ENCODE data around the gene LMX1A. TPM values are rescaled to one million over a fixed set of nuclear protein-coding genes. Genes with fewer than 3 reads are reported as not detected.

LMX1A gene
- total RNA-seq, 1 donor from 2014 or later: not detected

DNA sequence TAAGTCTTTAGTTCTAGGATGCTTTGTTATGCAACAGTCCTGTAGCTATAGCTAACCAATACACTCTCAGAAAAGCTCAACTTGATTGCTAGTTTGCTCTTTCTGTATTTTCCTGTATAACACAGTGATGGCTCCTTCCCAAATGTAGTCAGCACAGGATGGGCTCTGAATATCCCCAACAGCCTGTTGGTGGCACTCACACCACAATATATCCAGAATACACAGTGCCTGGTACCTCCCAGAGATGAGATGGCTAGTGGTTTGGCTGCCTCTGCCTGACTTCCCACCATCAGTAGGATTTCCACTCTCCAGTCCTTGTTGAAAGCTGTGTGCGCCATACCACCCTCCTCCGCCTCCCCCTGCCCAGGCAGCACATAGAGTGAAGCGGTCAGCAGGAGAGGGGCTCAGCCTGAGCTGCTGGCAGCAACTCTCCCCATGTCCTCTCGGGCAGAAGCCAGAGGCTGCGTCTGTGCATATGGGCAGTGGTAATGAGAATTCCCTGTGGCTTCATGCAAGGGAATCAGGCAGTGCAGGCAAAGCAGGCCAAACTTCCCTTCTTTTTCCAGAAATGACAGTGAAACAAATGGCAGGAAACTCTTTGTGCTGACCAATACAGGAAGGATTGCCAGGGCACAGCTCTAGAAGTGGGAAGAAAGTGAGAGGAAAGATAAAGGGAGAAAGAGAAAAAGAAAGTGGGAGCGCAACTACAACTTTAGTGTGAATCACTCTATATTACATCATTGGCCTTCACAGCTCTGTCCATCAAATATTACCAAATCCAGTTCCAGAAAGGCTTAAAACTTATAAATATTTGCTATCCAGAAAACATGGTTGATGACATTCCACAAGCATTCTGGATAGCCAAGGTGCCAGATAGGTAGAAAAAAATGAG lies 49.7 kb downstream of the LMX1A start:
- H3K4me1 Mint-ChIP-seq (ENCODE audit: unreplicated experiment): no peaks in the 10 kb centered on the region
- TF ChIP-seq, protein P1, sequence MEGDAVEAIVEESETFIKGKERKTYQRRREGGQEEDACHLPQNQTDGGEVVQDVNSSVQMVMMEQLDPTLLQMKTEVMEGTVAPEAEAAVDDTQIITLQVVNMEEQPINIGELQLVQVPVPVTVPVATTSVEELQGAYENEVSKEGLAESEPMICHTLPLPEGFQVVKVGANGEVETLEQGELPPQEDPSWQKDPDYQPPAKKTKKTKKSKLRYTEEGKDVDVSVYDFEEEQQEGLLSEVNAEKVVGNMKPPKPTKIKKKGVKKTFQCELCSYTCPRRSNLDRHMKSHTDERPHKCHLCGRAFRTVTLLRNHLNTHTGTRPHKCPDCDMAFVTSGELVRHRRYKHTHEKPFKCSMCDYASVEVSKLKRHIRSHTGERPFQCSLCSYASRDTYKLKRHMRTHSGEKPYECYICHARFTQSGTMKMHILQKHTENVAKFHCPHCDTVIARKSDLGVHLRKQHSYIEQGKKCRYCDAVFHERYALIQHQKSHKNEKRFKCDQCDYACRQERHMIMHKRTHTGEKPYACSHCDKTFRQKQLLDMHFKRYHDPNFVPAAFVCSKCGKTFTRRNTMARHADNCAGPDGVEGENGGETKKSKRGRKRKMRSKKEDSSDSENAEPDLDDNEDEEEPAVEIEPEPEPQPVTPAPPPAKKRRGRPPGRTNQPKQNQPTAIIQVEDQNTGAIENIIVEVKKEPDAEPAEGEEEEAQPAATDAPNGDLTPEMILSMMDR (IDR thresholded peaks at IDR 0.05): no peak
- DNase-seq (ENCODE audit: extremely low spot score, unreplicated experiment): no peak
- no peaks in the 10 kb centered on the region for H3K27me3 Mint-ChIP-seq (ENCODE audit: unreplicated experiment)
- H3K9me3 Mint-ChIP-seq (ENCODE audit: unreplicated experiment): peaks cover 4% of the 10 kb centered on the region
- H3K36me3 Mint-ChIP-seq (ENCODE audit: unreplicated experiment): no peaks in the 10 kb centered on the region
- H3K27ac Mint-ChIP-seq (ENCODE audit: unreplicated experiment): no peak overlapping the region
- H3K4me3 Mint-ChIP-seq (ENCODE audit: unreplicated experiment): no peak overlapping the region

GRCh38 chr1:165303386-165303785 lies 53.1 kb downstream of the LMX1A start:
- no peaks in the 10 kb centered on the region for H3K4me1 Mint-ChIP-seq (ENCODE audit: unreplicated experiment)
- no peak for DNase-seq (ENCODE audit: extremely low spot score, unreplicated experiment)
- no peaks in the 10 kb centered on the region for H3K27me3 Mint-ChIP-seq (ENCODE audit: unreplicated experiment)
- no peaks in the 10 kb centered on the region for H3K36me3 Mint-ChIP-seq (ENCODE audit: unreplicated experiment)
- H3K27ac Mint-ChIP-seq (ENCODE audit: unreplicated experiment): no peak overlapping the region
- TF ChIP-seq, protein P1 (IDR thresholded peaks at IDR 0.05): no peak
- H3K9me3 Mint-ChIP-seq (ENCODE audit: unreplicated experiment): peaks cover 4% of the 10 kb centered on the region
- H3K4me3 Mint-ChIP-seq (ENCODE audit: unreplicated experiment): no peak overlapping the region

DNA sequence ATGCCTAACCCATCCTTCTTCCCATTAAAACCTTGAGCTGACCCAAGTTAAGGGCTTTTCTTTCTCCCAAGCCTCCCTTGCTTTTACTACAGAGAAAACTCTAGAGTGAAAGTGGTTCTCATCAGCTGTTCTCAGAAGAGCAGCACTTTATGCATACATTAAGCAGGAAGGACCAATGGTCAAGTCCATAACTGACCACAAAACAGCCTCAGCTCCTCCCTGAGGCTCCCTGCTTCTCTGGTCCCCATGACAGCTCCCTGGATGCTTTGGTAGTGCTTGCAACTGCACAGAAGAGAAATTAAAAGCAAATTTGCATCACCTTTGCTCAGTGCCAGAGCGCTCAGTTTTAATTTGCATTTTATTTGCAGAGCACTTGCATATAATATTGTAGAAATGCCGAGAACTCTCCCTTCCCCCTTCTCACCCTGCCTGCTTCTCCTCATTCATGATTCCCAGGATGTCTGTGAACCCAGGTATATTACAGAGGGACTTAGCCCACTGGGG lies 56.1 kb downstream of the LMX1A start:
- Mint-ChIP-seq H3K4me3 (ENCODE audit: unreplicated experiment) (no peak overlapping the region), H3K27me3 (ENCODE audit: unreplicated experiment) (no peaks in the 10 kb centered on the region), H3K27ac (ENCODE audit: unreplicated experiment) (no peak overlapping the region), H3K4me1 (ENCODE audit: unreplicated experiment) (no peaks in the 10 kb centered on the region), H3K36me3 (ENCODE audit: unreplicated experiment) (no peaks in the 10 kb centered on the region), H3K9me3 (ENCODE audit: unreplicated experiment) (peaks cover 4% of the 10 kb centered on the region)
- TF ChIP-seq, protein P1 (IDR thresholded peaks at IDR 0.05): no peak
- no peak for DNase-seq (ENCODE audit: extremely low spot score, unreplicated experiment)

- Mint-ChIP-seq H3K27me3 (ENCODE audit: unreplicated experiment) (no peaks in the 10 kb centered on the region), H3K27ac (ENCODE audit: unreplicated experiment) (no peak overlapping the region), H3K9me3 (ENCODE audit: unreplicated experiment) (no peaks in the 10 kb centered on the region)
Observed at GRCh38 chr1:165298203-165298820, 58.2 kb downstream of the LMX1A start.

More at GRCh38 chr1:165298203-165298820, 58.2 kb downstream of the LMX1A start:
- Mint-ChIP-seq H3K4me1 (ENCODE audit: unreplicated experiment) (no peaks in the 10 kb centered on the region), H3K36me3 (ENCODE audit: unreplicated experiment) (no peaks in the 10 kb centered on the region), H3K4me3 (ENCODE audit: unreplicated experiment) (no peak overlapping the region)
- TF ChIP-seq, protein P1 (IDR thresholded peaks at IDR 0.05): no peak
- no peak for DNase-seq (ENCODE audit: extremely low spot score, unreplicated experiment)

All from osteocyte (in vitro differentiated cells).